ENCODE data around the gene DSC1.

GRCh38 chr18:31192086-31192776 is 29.6 kb upstream of the DSC1 start:
- TF ChIP-seq CTCF (conservative IDR thresholded peaks at IDR 0.05; ENCODE audit: low read depth in 2 of 2) (no peak), POLR2AphosphoS5 (IDR thresholded peaks at IDR 0.05; ENCODE audit: low read depth) (no peak)
